HEK293T (cell line): ENCODE measurements around the gene SCNN1A.

Source experiments
- CTCF ChIA-PET: fragments of 350-600 bp; formaldehyde crosslinking; extraction: SDS; loops from one replicate; lab custom pipeline; 2021; ENCODE audit warnings: antibody characterized with exemption, inconsistent platforms; lab: Yijun Ruan, JAX
- POLR2A ChIA-PET: fragments of 350-600 bp; formaldehyde crosslinking; extraction: SDS; loops from one replicate; lab custom pipeline; 2020; ENCODE audit warnings: antibody characterized with exemption, inconsistent platforms; lab: Yijun Ruan, JAX
- DNase-seq: peaks from one replicate; pipeline ENCODE4 v3.0.0; 2012; ENCODE audit warnings: mixed read lengths; ENCODE audit errors: extremely low spot score
- ARNT ChIP-seq: fragments of 450-650 bp; IDR thresholded peaks from 2 replicates; pipeline ENCODE4 v1.6.1; 2017; ENCODE audit warnings: mild to moderate bottlenecking
- BHLHE40 ChIP-seq: fragments of 450-650 bp; IDR thresholded peaks from 2 replicates; pipeline ENCODE4 v1.6.1; 2016; ENCODE audit warnings: mild to moderate bottlenecking, moderate library complexity, borderline replicate concordance
- CTBP1 ChIP-seq: fragments of 450-650 bp; IDR thresholded peaks from 2 replicates; pipeline ENCODE4 v1.6.1; 2016; ENCODE audit warnings: borderline replicate concordance
- ELF4 ChIP-seq: fragments of 450-650 bp; IDR thresholded peaks from 2 replicates; pipeline ENCODE4 v1.6.1; 2017; ENCODE audit warnings: antibody characterized with exemption
- FOXA1 ChIP-seq: fragments of 450-650 bp; IDR thresholded peaks from 2 replicates; pipeline ENCODE4 v1.6.1; 2016; ENCODE audit warnings: mild to moderate bottlenecking
- FOXK2 ChIP-seq: fragments of 450-650 bp; IDR thresholded peaks from 2 replicates; pipeline ENCODE4 v1.6.1; 2016; ENCODE audit warnings: mild to moderate bottlenecking
- FOXM1 ChIP-seq: fragments of 450-650 bp; IDR thresholded peaks from 2 replicates; pipeline ENCODE4 v1.6.1; 2017; ENCODE audit warnings: mild to moderate bottlenecking, borderline replicate concordance
- HDGF ChIP-seq: fragments of 450-650 bp; IDR thresholded peaks from 2 replicates; pipeline ENCODE4 v1.6.1; 2017; ENCODE audit warnings: antibody characterized with exemption, borderline replicate concordance
- L3MBTL2 ChIP-seq: fragments of 450-650 bp; conservative IDR thresholded peaks from 2 replicates; pipeline ENCODE4 v1.6.1; 2016; ENCODE audit warnings: mild to moderate bottlenecking
- LEF1 ChIP-seq: fragments of 450-650 bp; IDR thresholded peaks from 2 replicates; pipeline ENCODE4 v1.6.1; 2017; ENCODE audit warnings: mild to moderate bottlenecking, borderline replicate concordance
- NFRKB ChIP-seq: fragments of 450-650 bp; IDR thresholded peaks from 2 replicates; pipeline ENCODE4 v1.6.1; 2016; ENCODE audit warnings: mild to moderate bottlenecking, moderate library complexity
- SP1 ChIP-seq: fragments of 450-650 bp; IDR thresholded peaks from 2 replicates; pipeline ENCODE4 v1.6.1; 2017
- SUZ12 ChIP-seq: fragments of 450-650 bp; IDR thresholded peaks from 2 replicates; pipeline ENCODE4 v1.6.1; 2016; ENCODE audit warnings: mild to moderate bottlenecking
- TARDBP ChIP-seq: fragments of 450-650 bp; IDR thresholded peaks from 2 replicates; pipeline ENCODE4 v1.6.1; 2016
- ZNF384 ChIP-seq: fragments of 450-650 bp; IDR thresholded peaks from 2 replicates; pipeline ENCODE4 v1.6.1; 2016
- TF ChIP-seq, protein P1 (sequence below): fragments of 450-650 bp; IDR thresholded peaks from 2 replicates; pipeline ENCODE4 v1.6.1; 2016

The SCNN1A gene

GRCh38 chr12:6336889-6337853 lies 38.2 kb downstream of the SCNN1A start:
- TF ChIP-seq FOXM1 (no peak), NFRKB (no peak), TARDBP (no peak), LEF1 (no peak), ARNT (no peak), ELF4 (no peak), SUZ12 (no peak), L3MBTL2 (no peak), BHLHE40 (no peak), SP1 (no peak), FOXK2 (no peak)
- TF ChIP-seq, protein P1, sequence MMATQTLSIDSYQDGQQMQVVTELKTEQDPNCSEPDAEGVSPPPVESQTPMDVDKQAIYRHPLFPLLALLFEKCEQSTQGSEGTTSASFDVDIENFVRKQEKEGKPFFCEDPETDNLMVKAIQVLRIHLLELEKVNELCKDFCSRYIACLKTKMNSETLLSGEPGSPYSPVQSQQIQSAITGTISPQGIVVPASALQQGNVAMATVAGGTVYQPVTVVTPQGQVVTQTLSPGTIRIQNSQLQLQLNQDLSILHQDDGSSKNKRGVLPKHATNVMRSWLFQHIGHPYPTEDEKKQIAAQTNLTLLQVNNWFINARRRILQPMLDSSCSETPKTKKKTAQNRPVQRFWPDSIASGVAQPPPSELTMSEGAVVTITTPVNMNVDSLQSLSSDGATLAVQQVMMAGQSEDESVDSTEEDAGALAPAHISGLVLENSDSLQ, result no peak
- POLR2A ChIA-PET, result interaction anchor here (0.7 to 3.1 kb wide), 24 partner anchors 9 to 198 kb away, joined by 3 to 29 read pairs (median 6); partner anchors contain the start of genes GAPDH, MRPL51, SCNN1A and VAMP1
- DNase-seq, result no peak
- CTCF ChIA-PET, result interaction anchor here (0.6 to 2.7 kb wide), 9 partner anchors 11 to 236 kb away, joined by 3 to 28 read pairs (median 5); no protein-coding TSS in a partner anchor

DNA sequence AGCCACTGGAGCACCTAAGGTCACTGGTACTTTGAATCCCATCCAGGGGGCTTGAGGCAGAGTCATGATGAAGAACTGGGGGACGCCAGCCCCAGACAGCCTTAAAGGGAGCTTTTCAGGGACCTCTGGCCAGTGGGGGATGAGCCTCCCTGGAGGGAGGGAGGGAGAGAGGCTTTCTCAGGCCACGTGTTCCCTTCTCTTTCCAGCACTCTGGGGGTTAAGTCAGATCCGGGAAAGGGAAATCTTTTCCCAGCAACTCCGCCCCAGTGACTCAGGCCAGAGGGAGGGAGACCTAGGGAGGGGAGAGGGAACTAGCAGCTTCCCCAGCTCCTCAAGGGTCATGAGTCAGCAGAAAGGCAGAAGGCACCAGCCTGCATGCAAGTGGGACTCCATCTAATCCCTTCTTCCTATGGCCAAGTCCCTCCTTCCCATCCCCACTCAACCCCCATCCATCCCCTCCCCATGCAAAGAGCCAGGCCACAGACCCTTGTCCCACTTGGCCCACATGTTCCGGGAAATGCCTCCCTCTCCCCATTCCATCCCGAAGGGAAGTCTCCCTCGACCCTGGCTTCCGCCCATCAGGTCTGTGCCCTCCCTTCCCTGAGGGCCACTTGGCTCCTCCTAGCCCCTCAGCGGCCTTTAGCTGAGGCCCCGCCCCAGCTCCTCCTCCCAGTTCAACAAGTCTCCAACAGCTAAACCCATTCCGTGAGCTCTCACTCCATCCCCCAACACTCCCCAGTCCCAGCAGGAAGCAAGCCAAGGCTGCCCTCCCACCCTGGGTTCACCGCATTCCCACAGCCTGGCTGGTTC lies 39.1 kb downstream of the SCNN1A start:
- ChIA-PET POLR2A (interaction anchor here (0.7 to 3.1 kb wide), 28 partner anchors 10 to 199 kb away, joined by 3 to 29 read pairs (median 6); partner anchors contain the start of genes GAPDH, MRPL51, SCNN1A and VAMP1), CTCF (interaction anchor here (0.6 to 2.7 kb wide), 12 partner anchors 9 to 237 kb away, joined by 3 to 28 read pairs (median 5); no protein-coding TSS in a partner anchor)
- TF ChIP-seq L3MBTL2 (peak; percentile 73), HDGF (no peak), ZNF384 (no peak)
- DNase-seq, result peak; percentile 90

- TF ChIP-seq L3MBTL2, result no peak
- peak; percentile 24; the same call in 1 of the 2 replicates for TF ChIP-seq ELF4
These were observed 39.8 kb downstream of the SCNN1A start for GRCh38 chr12:6335451-6336078.

DNA sequence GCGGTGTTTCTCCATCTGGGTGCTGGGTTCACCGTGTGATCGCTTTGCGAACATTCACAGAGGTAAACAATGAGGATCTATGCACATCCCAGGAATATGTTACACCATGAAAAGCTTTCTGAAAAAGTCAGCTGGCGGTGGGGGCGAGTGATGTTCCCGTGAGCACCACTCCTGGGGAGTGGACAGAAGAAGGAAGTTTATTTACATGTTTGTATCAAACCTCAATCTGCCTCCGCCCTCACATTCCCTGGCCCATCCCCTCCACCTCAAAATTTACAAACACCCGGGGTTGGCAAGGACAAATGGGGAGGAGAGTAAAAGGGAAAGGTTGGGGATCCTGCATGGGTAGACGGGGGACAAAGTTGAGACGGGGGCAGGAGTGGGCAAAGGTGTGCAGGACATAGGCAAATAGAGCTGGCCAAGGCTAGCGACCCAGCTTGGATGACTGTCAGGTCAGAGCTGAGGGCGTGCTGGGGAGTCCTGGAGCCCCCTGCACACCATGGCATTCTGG lies 40.4 kb downstream of the SCNN1A start:
- ChIA-PET POLR2A (interaction anchor here (0.8 to 3.1 kb wide), 9 partner anchors 8 to 135 kb away, joined by 3 to 29 read pairs (median 15); partner anchors contain the start of gene VAMP1), CTCF (interaction anchor here (0.5 to 2.7 kb wide), 7 partner anchors 9 to 203 kb away, joined by 3 to 28 read pairs (median 7); no protein-coding TSS in a partner anchor)
- TF ChIP-seq FOXM1, result no peak
- no peak for TF ChIP-seq FOXK2
- no peak for TF ChIP-seq CTBP1
- no peak for TF ChIP-seq SUZ12
- TF ChIP-seq BHLHE40, result no peak
- no peak for TF ChIP-seq L3MBTL2
- TF ChIP-seq HDGF, result no peak
- TF ChIP-seq SP1, result no peak
- no peak for TF ChIP-seq ELF4
- TF ChIP-seq LEF1, result no peak
- no peak for TF ChIP-seq NFRKB
- TF ChIP-seq TARDBP, result no peak
- TF ChIP-seq ARNT, result no peak
- TF ChIP-seq FOXA1, result no peak
- no peak for TF ChIP-seq ZNF384
- TF ChIP-seq, protein P1, result no peak
- DNase-seq, result no peak

More at GRCh38 chr12:6335451-6336078, 39.8 kb downstream of the SCNN1A start:
- ChIA-PET CTCF (interaction anchor here (0.5 to 2.7 kb wide), 11 partner anchors 9 to 202 kb away, joined by 3 to 28 read pairs (median 6); no protein-coding TSS in a partner anchor), POLR2A (interaction anchor here (0.7 to 3.1 kb wide), 20 partner anchors 9 to 198 kb away, joined by 3 to 29 read pairs (median 6); partner anchors contain the start of genes GAPDH, MRPL51, SCNN1A and VAMP1)
- peak; percentile 55 for DNase-seq

DNA sequence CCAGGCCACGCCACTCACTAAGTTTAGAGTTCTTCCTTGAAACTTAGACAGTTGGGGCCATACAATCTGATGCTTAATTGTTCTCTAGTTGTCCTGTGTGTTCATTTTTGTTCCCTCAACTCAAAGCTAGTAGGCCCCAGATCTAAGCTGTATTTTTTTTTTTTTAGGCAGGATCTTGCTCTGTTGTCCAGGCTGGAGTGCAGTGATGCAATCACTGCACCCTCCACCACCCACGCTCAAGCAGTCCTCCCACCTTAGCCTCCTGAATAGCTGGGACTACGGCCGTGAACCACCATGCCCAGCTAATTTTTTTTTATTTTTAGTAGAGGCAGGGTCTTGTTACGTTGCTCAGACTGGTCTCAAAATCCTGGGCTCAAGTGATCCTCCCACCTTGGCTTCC lies 41.0 kb downstream of the SCNN1A start:
- POLR2A ChIA-PET, result interaction anchor here (0.8 to 2.9 kb wide), 3 partner anchors 14 to 40 kb away, joined by 3 to 19 read pairs (median 3); no protein-coding TSS in a partner anchor
- TF ChIP-seq SUZ12, result no peak
- TF ChIP-seq ARNT, result no peak
- no peak for TF ChIP-seq CTBP1
- no peak for TF ChIP-seq ELF4
- no peak for TF ChIP-seq FOXA1
- TF ChIP-seq L3MBTL2, result no peak
- CTCF ChIA-PET, result interaction anchor here (1.7 to 2.7 kb wide), 3 partner anchors 8 to 131 kb away, joined by 7 to 28 read pairs (median 14); no protein-coding TSS in a partner anchor
- no peak for DNase-seq

DNA sequence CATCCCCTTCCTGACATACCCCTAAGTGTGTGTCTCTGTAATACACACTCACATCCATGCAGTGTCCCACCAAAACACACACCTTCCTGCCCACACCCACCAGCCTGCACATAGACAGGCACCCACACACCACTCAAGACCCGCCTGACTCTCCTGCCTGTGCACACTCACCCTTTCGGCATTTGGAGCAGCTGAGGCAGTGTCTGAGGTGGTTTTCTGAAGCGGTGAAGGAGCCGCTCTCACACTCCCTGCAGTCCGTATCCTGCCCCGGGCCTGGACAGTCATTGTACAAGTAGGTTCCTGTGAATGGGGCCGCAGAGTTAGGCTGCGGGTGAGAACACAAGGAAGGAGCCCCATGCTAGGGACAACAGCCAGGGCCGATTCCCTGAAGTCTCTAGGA lies 41.8 kb downstream of the SCNN1A start:
- DNase-seq, result no peak
- ChIA-PET POLR2A (no interaction called here), CTCF (no interaction called here)
- TF ChIP-seq NFRKB, result no peak
